NB4 (cell line): ENCODE data around the gene MFGE8.

Experiments used
- POLR2A ChIP-seq: IDR thresholded peaks from 2 replicates; pipeline ENCODE4 v1.6.1; 2011; ENCODE audit warnings: mild to moderate bottlenecking; ENCODE audit not compliant: insufficient read length; ENCODE audit errors: extremely low read depth
- TF ChIP-seq, protein P1 (sequence below): IDR thresholded peaks from 2 replicates; pipeline ENCODE4 v1.6.1; 2011; ENCODE audit warnings: low read depth, low read length
- TF ChIP-seq, protein P2 (sequence below): IDR thresholded peaks from one replicate; pipeline ENCODE4 v1.5.1; 2012; ENCODE audit warnings: low read depth, low read length

DNA sequence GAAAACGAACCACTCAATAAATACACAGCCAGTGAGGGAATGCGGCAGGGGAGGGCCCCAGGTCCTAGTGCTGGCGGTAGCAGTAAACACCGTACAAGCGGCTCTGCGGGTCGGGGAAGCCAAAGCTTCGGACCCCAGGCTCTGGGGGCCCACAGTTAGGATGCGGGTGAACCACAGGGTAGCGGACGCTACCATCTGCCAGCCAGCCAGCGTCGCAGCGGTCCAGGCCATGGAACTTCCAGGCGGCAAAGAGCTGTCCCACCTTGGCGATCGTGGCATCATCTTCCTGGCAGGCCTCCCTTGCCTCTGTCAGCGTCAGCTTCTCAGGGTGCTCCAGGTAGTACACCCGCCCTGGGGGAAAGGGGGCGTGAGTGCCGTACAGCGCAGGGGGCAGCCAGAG, 35.3 kb downstream of the MFGE8 start:
- TF ChIP-seq POLR2A, result no peak
- TF ChIP-seq, protein P1, sequence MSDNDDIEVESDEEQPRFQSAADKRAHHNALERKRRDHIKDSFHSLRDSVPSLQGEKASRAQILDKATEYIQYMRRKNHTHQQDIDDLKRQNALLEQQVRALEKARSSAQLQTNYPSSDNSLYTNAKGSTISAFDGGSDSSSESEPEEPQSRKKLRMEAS, result no peak
- TF ChIP-seq, protein P2, sequence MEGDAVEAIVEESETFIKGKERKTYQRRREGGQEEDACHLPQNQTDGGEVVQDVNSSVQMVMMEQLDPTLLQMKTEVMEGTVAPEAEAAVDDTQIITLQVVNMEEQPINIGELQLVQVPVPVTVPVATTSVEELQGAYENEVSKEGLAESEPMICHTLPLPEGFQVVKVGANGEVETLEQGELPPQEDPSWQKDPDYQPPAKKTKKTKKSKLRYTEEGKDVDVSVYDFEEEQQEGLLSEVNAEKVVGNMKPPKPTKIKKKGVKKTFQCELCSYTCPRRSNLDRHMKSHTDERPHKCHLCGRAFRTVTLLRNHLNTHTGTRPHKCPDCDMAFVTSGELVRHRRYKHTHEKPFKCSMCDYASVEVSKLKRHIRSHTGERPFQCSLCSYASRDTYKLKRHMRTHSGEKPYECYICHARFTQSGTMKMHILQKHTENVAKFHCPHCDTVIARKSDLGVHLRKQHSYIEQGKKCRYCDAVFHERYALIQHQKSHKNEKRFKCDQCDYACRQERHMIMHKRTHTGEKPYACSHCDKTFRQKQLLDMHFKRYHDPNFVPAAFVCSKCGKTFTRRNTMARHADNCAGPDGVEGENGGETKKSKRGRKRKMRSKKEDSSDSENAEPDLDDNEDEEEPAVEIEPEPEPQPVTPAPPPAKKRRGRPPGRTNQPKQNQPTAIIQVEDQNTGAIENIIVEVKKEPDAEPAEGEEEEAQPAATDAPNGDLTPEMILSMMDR, result no peak
